ENCODE results near the gene ILDR2. TPM values are rescaled to one million over a fixed set of nuclear protein-coding genes. Genes with fewer than 3 reads are reported as not detected.

Gene ILDR2
- polyA plus RNA-seq, 1 of the 3 experiments (the other 2 are of a cell fraction), result 0.05 TPM

DNA sequence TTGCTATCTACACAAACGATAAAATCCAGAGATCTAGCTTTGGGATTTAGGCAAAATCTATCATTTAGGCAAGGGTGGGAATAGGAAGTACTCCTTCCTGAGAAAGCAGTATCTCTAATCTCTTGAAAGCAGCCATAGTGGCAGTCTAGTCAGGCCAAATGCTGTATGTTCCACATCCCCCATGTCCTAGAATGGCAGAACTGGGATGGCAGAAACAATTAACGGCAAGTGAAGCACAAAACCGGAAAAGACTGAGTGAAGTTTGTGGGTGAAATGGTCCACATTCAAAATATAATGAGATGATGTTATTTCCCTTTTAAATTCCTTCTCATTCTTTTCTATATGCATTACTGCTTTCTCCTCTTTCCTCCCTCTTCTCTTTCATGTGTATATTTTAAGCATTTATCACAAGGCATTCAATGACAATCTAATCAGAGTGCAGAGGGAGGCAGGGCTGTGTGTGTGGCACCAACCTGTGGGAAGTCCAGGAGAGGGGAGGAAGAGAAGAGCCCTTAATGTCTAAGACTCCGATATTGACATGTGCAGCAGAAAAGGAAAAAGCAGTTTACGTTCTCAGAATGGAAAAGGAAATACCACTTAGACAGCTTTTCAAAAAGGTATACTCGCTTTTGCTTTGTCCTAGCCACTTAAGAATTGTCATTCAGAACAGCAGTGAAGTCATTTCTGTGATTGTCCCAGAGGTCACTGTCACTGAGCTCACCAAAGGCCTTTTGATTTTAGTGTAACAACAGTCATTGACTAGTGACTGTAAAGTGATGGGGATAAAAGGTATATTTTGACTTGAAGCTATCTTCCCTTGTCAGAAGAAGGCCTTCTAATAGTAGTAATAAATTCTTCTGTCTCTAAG, 57.0 kb downstream of the ILDR2 start:
- Histone ChIP-seq H2AFZ (ENCODE audit: low read depth) (no peak overlapping the region), H3K79me2 (ENCODE audit: insufficient read depth) (no peaks in the 10 kb centered on the region), H3K4me2 (no peak overlapping the region), H3K4me3 (ENCODE audit: low read depth in 2 of 2, low read length in 1 of 2) (no peak overlapping the region), H3K9me2 (no peaks in the 10 kb centered on the region), H3K9me3 (no peaks in the 10 kb centered on the region), H3K9ac (no peak overlapping the region), H3K27ac (ENCODE audit: low read depth in 2 of 2, low read length in 1 of 2) (no peak overlapping the region), H3F3A (replicated peaks; ENCODE audit: insufficient read depth) (no peaks in the 10 kb centered on the region), H3K4me1 (ENCODE audit: control insufficient read depth in 1 of 2, insufficient read depth in 2 of 2, low read depth in 1 of 2, low read length in 1 of 2) (no peaks in the 10 kb centered on the region; a peak in 1 of 4 replicates), H4K20me1 (ENCODE audit: insufficient read depth) (no peaks in the 10 kb centered on the region), H3K27me3 (ENCODE audit: insufficient read depth) (peaks cover 44% of the 10 kb centered on the region), H3K36me3 (replicated peaks in 1 of 2; ENCODE audit: control insufficient read depth in 1 of 2, insufficient read depth in 2 of 2, low read length in 1 of 2) (no peaks in the 10 kb centered on the region)
- WGBS (ENCODE audit: low lambda C conversion rate), result 24% methylated on average over 6 of the region's 6 CpGs
- ChIA-PET CTCF (interaction anchor here (1.6 to 22.1 kb wide), 3 partner anchors 8 to 140 kb away, joined by 4 to 769 read pairs (median 36); no protein-coding TSS in a partner anchor), POLR2A (no interaction called here)
- no peak for DNase-seq
- TF ChIP-seq RFX5 (IDR thresholded peaks at IDR 0.05; ENCODE audit: low read length), result no peak
- TF ChIP-seq RAD21 (IDR thresholded peaks at IDR 0.05; ENCODE audit: low read length), result no peak
- TF ChIP-seq FOSL2 (IDR thresholded peaks at IDR 0.05; ENCODE audit: borderline replicate concordance, low read depth), result no peak
- TF ChIP-seq NFIC (IDR thresholded peaks at IDR 0.05; ENCODE audit: borderline replicate concordance), result no peak
- TF ChIP-seq YY1 (IDR thresholded peaks at IDR 0.05; ENCODE audit: low read depth), result no peak
- no peak for TF ChIP-seq ELF1 (IDR thresholded peaks at IDR 0.05)
- TF ChIP-seq SIN3A (IDR thresholded peaks at IDR 0.05; ENCODE audit: borderline replicate concordance, low read depth, low read length), result no peak
- TF ChIP-seq EP300 (IDR thresholded peaks at IDR 0.05; ENCODE audit: borderline replicate concordance in 1 of 2, low read depth in 1 of 2, low read length in 1 of 2), result no peak
- TF ChIP-seq, protein P1, sequence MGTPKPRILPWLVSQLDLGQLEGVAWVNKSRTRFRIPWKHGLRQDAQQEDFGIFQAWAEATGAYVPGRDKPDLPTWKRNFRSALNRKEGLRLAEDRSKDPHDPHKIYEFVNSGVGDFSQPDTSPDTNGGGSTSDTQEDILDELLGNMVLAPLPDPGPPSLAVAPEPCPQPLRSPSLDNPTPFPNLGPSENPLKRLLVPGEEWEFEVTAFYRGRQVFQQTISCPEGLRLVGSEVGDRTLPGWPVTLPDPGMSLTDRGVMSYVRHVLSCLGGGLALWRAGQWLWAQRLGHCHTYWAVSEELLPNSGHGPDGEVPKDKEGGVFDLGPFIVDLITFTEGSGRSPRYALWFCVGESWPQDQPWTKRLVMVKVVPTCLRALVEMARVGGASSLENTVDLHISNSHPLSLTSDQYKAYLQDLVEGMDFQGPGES (IDR thresholded peaks at IDR 0.05; ENCODE audit: low read depth, low read length), result no peak
- TF ChIP-seq, protein P2, sequence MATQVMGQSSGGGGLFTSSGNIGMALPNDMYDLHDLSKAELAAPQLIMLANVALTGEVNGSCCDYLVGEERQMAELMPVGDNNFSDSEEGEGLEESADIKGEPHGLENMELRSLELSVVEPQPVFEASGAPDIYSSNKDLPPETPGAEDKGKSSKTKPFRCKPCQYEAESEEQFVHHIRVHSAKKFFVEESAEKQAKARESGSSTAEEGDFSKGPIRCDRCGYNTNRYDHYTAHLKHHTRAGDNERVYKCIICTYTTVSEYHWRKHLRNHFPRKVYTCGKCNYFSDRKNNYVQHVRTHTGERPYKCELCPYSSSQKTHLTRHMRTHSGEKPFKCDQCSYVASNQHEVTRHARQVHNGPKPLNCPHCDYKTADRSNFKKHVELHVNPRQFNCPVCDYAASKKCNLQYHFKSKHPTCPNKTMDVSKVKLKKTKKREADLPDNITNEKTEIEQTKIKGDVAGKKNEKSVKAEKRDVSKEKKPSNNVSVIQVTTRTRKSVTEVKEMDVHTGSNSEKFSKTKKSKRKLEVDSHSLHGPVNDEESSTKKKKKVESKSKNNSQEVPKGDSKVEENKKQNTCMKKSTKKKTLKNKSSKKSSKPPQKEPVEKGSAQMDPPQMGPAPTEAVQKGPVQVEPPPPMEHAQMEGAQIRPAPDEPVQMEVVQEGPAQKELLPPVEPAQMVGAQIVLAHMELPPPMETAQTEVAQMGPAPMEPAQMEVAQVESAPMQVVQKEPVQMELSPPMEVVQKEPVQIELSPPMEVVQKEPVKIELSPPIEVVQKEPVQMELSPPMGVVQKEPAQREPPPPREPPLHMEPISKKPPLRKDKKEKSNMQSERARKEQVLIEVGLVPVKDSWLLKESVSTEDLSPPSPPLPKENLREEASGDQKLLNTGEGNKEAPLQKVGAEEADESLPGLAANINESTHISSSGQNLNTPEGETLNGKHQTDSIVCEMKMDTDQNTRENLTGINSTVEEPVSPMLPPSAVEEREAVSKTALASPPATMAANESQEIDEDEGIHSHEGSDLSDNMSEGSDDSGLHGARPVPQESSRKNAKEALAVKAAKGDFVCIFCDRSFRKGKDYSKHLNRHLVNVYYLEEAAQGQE (IDR thresholded peaks at IDR 0.05; ENCODE audit: low read depth, low read length), result no peak
- TF ChIP-seq, protein P3, sequence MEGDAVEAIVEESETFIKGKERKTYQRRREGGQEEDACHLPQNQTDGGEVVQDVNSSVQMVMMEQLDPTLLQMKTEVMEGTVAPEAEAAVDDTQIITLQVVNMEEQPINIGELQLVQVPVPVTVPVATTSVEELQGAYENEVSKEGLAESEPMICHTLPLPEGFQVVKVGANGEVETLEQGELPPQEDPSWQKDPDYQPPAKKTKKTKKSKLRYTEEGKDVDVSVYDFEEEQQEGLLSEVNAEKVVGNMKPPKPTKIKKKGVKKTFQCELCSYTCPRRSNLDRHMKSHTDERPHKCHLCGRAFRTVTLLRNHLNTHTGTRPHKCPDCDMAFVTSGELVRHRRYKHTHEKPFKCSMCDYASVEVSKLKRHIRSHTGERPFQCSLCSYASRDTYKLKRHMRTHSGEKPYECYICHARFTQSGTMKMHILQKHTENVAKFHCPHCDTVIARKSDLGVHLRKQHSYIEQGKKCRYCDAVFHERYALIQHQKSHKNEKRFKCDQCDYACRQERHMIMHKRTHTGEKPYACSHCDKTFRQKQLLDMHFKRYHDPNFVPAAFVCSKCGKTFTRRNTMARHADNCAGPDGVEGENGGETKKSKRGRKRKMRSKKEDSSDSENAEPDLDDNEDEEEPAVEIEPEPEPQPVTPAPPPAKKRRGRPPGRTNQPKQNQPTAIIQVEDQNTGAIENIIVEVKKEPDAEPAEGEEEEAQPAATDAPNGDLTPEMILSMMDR (IDR thresholded peaks at IDR 0.05), result no peak
- TF ChIP-seq, protein P4, sequence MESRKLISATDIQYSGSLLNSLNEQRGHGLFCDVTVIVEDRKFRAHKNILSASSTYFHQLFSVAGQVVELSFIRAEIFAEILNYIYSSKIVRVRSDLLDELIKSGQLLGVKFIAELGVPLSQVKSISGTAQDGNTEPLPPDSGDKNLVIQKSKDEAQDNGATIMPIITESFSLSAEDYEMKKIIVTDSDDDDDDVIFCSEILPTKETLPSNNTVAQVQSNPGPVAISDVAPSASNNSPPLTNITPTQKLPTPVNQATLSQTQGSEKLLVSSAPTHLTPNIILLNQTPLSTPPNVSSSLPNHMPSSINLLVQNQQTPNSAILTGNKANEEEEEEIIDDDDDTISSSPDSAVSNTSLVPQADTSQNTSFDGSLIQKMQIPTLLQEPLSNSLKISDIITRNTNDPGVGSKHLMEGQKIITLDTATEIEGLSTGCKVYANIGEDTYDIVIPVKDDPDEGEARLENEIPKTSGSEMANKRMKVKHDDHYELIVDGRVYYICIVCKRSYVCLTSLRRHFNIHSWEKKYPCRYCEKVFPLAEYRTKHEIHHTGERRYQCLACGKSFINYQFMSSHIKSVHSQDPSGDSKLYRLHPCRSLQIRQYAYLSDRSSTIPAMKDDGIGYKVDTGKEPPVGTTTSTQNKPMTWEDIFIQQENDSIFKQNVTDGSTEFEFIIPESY (IDR thresholded peaks at IDR 0.05; ENCODE audit: borderline replicate concordance, low read depth), result no peak
- no peak for TF ChIP-seq FOXM1 (IDR thresholded peaks at IDR 0.05; ENCODE audit: low read depth)
- no peak for TF ChIP-seq EZH2phosphoT487 (IDR thresholded peaks at IDR 0.05; ENCODE audit: borderline replicate concordance, low read depth)
- TF ChIP-seq TCF12 (IDR thresholded peaks at IDR 0.05), result no peak
- no peak for TF ChIP-seq FOXJ3 (CRISPR knock-in tag; IDR thresholded peaks at IDR 0.05)
- TF ChIP-seq TEAD4 (IDR thresholded peaks at IDR 0.05; ENCODE audit: borderline replicate concordance, insufficient read depth), result no peak
- TF ChIP-seq, protein P5, sequence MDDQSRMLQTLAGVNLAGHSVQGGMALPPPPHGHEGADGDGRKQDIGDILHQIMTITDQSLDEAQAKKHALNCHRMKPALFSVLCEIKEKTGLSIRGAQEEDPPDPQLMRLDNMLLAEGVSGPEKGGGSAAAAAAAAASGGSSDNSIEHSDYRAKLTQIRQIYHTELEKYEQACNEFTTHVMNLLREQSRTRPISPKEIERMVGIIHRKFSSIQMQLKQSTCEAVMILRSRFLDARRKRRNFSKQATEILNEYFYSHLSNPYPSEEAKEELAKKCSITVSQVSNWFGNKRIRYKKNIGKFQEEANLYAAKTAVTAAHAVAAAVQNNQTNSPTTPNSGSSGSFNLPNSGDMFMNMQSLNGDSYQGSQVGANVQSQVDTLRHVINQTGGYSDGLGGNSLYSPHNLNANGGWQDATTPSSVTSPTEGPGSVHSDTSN (IDR thresholded peaks at IDR 0.05), result no peak
- no peak for TF ChIP-seq GATA2 (CRISPR knock-in tag; IDR thresholded peaks at IDR 0.05)
